ENCODE data around the gene TCEA2. TPM values are rescaled to one million over a fixed set of nuclear protein-coding genes. Genes with fewer than 3 reads are reported as not detected.

TCEA2 gene
- total RNA-seq (2014; rRNA removed; shearing (Covaris generic)) (36.4 and 37.5 TPM in 2 replicates), total RNA-seq (2022) (71.2 and 72.3 TPM in 2 replicates), Bru-seq, nascent RNA (percentile 38 among the genes with signal in this experiment), BruChase-seq, experiment 1, labeled RNA remaining after a 6-hour chase (percentile 50 among the genes with signal in this experiment), BruChase-seq, experiment 2, labeled RNA remaining after a 2-hour chase (percentile 45 among the genes with signal in this experiment)
- long read RNA-seq, transcript TCEA2-202 (10 exons, 1,235 nt), result major isoform, 53 of 110 reads
- long read RNA-seq, partial matches to known transcripts, result 6 of 110 reads
- long read RNA-seq, other reads (novel, unspliced or antisense), result 49 of 110 reads

DNA sequence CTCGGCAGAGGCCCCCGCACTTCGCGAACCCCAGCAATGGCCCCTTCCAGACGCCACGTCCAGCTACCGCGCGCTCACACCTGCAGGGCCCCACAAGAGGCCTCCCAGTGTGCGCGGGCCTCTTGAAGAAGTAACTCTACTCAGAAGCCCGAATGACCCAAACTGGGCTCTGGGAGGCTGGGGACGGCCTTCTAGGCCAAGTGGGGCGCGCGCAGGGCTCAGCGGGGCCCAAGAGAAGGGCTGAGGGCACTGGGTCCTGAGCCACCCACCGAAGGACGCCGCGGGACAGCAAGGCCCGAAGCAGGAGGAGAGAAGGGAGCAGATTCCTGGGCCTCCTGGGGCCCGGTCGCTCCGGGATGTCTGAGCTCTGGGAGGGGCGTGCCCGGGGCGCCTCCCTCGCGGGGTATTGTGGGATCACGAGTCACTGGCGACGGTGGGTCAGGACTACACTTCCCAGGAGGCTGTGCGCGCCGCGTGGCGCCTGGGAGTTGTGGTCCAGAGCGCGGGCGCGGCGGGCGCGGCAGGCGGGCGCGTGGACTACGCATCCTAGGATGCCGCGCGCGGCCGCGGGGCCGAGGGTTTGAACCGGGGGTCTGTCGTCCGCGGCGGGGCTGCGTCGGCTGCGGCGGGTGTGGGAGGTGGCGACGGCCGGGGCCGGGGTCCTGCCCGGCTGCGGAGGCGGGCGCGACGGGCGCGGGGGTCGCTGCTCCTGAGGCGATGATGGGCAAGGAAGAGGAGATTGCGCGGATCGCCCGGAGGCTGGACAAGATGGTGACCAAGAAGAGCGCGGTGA, at the start of gene TCEA2:
Gene TCEA2 (plus strand): TSS at position 603 of the 793 bp plus-strand sequence. CDS start 115 bp downstream, at position 718.
- peak; percentile 96 for DNase-seq (ENCODE audit: low spot score)
- ChIA-PET POLR2A (interaction anchor here (0.5 to 0.6 kb wide), 2 partner anchors 123 to 235 kb away, joined by 3 to 4 read pairs; no protein-coding TSS in a partner anchor), CTCF (ENCODE audit: unreplicated experiment) (no interaction called here)
- Histone ChIP-seq H3K4me3 (ENCODE audit: low read depth, low read length, poor library complexity, severe bottlenecking) (peak within 1 kb of the TSS; percentile 86), H3K4me2 (ENCODE audit: low read length) (peak within 1 kb of the TSS; percentile 78), H3K9me3 (ENCODE audit: low read length) (no peaks in the 10 kb centered on the region), H3K79me2 (ENCODE audit: insufficient read depth, low read depth, low read length) (no peaks in the 10 kb centered on the region), H4K20me1 (ENCODE audit: insufficient read depth, low read length) (no peaks in the 10 kb centered on the region), H3K9me2 (ENCODE audit: insufficient read depth, low read length) (no peaks in the 10 kb centered on the region), H3K27ac (ENCODE audit: low read depth, low read length, poor library complexity, severe bottlenecking) (no peak within 1 kb of the TSS), H3K36me3 (ENCODE audit: insufficient read depth, low read length) (no peaks in the 10 kb centered on the region), H3K4me1 (ENCODE audit: insufficient read depth, low read length, poor library complexity, severe bottlenecking) (peaks cover 45% of the 10 kb centered on the region), H2AFZ (ENCODE audit: low read length) (peak within 1 kb of the TSS; percentile 84)
- intact Hi-C loops (cut with micrococcal nuclease; ENCODE audit: unreplicated experiment), result loop anchor here (2.0 kb wide), 1 partner anchor 16 kb away; the partner anchor contains the start of gene RGS19
- TF ChIP-seq, protein P1, sequence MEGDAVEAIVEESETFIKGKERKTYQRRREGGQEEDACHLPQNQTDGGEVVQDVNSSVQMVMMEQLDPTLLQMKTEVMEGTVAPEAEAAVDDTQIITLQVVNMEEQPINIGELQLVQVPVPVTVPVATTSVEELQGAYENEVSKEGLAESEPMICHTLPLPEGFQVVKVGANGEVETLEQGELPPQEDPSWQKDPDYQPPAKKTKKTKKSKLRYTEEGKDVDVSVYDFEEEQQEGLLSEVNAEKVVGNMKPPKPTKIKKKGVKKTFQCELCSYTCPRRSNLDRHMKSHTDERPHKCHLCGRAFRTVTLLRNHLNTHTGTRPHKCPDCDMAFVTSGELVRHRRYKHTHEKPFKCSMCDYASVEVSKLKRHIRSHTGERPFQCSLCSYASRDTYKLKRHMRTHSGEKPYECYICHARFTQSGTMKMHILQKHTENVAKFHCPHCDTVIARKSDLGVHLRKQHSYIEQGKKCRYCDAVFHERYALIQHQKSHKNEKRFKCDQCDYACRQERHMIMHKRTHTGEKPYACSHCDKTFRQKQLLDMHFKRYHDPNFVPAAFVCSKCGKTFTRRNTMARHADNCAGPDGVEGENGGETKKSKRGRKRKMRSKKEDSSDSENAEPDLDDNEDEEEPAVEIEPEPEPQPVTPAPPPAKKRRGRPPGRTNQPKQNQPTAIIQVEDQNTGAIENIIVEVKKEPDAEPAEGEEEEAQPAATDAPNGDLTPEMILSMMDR (conservative IDR thresholded peaks at IDR 0.05; ENCODE audit: low read length), result no peak
- no peak for TF ChIP-seq EZH2phosphoT487 (IDR thresholded peaks at IDR 0.05; ENCODE audit: borderline replicate concordance, low read depth, low read length)
- BruUV-seq (replicated peaks), result no TSS peak

DNA sequence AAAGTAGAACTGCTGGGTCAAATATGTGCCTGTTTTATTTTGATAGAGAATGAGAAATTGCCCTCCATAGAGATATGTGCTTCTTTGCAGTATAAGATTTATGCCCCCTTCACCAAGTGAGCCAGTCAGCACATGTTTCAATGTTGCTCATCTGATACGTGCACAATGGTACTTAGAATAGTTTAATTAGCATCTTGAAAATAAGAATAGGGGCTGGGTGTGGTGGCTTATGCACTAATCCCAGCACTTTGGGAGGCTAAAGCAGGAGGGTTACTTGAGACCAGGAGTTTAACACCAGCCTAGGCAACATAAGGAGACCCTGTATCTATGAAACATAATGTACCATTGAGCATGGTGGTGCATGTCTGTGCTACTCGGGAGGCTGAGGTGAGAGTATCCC, 47.4 kb upstream of the TCEA2 start:
- H3K9me3 ChIP-seq (ENCODE audit: low read length), result no peaks in the 10 kb centered on the region
- no TSS peak for BruUV-seq (replicated peaks)
- no peak overlapping the region for H3K27ac ChIP-seq (ENCODE audit: low read depth, low read length, poor library complexity, severe bottlenecking)
- DNase-seq (ENCODE audit: low spot score), result no peak
- no peak for TF ChIP-seq EZH2phosphoT487 (IDR thresholded peaks at IDR 0.05; ENCODE audit: borderline replicate concordance, low read depth, low read length)
- TF ChIP-seq, protein P1 (conservative IDR thresholded peaks at IDR 0.05; ENCODE audit: low read length), result no peak
- no peaks in the 10 kb centered on the region for H3K79me2 ChIP-seq (ENCODE audit: insufficient read depth, low read depth, low read length)
- POLR2A ChIA-PET, result no interaction called here
- H2AFZ ChIP-seq (ENCODE audit: low read length), result no peak overlapping the region
- intact Hi-C loops (cut with micrococcal nuclease; ENCODE audit: unreplicated experiment), result no loop called here
- H3K9me2 ChIP-seq (ENCODE audit: insufficient read depth, low read length), result no peaks in the 10 kb centered on the region
- no peaks in the 10 kb centered on the region for H4K20me1 ChIP-seq (ENCODE audit: insufficient read depth, low read length)
- peaks cover 13% of the 10 kb centered on the region for H3K4me1 ChIP-seq (ENCODE audit: insufficient read depth, low read length, poor library complexity, severe bottlenecking)
- H3K4me2 ChIP-seq (ENCODE audit: low read length), result no peak overlapping the region
- peaks cover 81% of the 10 kb centered on the region for H3K36me3 ChIP-seq (ENCODE audit: insufficient read depth, low read length)
- H3K4me3 ChIP-seq (ENCODE audit: low read depth, low read length, poor library complexity, severe bottlenecking), result no peak overlapping the region
- CTCF ChIA-PET (ENCODE audit: unreplicated experiment), result no interaction called here
